ENCODE results near the gene IFT122. TPM values are rescaled to one million over a fixed set of nuclear protein-coding genes. Genes with fewer than 3 reads are reported as not detected.

Gene IFT122
- total RNA-seq, 1 donor: 21.4 TPM

DNA sequence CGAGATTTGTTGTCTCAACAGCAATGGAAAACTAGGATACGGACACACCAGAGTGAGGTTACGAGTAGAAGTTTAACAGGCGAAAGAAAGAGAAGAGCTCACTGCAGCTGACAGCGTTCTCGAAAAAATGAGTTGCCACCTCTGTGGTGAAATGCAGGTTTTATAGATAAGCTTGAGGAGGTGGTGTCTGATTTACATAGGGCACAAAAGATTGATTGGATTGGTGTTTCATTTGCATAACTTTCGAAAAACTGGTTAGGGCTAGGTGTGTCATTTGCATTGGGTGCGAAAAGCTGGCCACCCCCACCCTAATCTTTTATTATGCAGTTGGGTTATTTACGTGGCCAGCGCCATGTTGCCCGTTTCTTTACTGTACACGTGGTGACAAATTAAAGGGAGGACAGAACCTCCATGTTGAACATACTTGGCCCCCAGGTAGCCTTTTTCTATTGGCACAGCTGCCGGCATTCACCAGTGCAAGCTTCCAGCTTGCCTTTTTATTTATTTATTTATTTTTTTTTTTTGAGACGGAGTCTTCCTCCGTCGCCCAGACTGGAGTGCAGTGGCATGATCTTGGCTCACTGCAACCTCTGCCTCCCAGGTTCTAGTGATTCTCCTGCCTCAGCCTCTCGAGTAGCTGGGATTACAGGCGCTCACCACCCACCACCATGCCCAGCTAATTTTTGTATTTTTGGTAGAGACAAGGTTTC lies 8.3 kb downstream of the IFT122 start:
- TF ChIP-seq, protein P1, sequence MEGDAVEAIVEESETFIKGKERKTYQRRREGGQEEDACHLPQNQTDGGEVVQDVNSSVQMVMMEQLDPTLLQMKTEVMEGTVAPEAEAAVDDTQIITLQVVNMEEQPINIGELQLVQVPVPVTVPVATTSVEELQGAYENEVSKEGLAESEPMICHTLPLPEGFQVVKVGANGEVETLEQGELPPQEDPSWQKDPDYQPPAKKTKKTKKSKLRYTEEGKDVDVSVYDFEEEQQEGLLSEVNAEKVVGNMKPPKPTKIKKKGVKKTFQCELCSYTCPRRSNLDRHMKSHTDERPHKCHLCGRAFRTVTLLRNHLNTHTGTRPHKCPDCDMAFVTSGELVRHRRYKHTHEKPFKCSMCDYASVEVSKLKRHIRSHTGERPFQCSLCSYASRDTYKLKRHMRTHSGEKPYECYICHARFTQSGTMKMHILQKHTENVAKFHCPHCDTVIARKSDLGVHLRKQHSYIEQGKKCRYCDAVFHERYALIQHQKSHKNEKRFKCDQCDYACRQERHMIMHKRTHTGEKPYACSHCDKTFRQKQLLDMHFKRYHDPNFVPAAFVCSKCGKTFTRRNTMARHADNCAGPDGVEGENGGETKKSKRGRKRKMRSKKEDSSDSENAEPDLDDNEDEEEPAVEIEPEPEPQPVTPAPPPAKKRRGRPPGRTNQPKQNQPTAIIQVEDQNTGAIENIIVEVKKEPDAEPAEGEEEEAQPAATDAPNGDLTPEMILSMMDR (IDR thresholded peaks at IDR 0.05; ENCODE audit: insufficient read depth, low read length): no peak
- DNase-seq (ENCODE audit: low read depth): no peak
- H3K4me3 ChIP-seq (ENCODE audit: low read depth, low read length): no peak overlapping the region

DNA sequence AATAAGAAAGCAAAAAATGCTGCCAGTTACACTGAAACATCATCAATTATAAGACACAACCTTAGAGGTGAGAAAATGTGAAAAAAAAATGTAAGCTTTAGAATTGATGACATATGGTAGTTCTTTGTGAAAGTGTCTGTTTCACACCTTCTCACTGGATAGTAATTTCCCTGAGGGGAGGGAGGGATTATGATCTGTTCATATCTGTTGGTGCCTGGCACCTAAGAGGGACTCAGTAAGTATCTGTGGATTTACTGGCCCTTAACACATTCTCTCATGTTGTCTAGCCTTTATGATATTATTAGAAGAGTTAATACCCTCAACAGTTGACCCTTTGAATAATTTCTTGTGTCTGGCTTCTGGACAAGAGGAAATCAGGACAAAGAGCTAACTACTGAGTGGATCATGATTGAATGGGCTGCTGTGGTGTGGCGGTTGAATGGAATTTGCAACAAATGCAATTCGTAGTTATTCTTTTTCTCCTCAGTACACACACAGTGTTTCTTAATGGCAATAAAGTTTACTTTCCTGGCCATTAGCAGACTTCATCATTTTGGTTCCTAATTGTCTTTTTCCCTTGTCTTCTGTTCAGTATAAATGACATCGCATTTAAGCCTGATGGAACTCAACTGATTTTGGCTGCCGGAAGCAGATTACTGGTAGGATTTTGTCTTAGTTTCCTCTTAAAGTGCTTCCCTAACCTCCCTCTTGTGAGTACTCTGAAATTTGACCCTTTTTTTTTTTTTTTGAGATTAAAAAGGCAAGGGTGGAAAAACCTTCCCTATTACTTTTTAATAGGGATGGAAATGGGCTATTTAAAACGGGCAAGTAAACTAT lies 9.5 kb downstream of the IFT122 start:
- no peak overlapping the region for H3K4me3 ChIP-seq (ENCODE audit: low read depth, low read length)
- TF ChIP-seq, protein P1 (IDR thresholded peaks at IDR 0.05; ENCODE audit: insufficient read depth, low read length): no peak
- no peak for DNase-seq (ENCODE audit: low read depth)

DNA sequence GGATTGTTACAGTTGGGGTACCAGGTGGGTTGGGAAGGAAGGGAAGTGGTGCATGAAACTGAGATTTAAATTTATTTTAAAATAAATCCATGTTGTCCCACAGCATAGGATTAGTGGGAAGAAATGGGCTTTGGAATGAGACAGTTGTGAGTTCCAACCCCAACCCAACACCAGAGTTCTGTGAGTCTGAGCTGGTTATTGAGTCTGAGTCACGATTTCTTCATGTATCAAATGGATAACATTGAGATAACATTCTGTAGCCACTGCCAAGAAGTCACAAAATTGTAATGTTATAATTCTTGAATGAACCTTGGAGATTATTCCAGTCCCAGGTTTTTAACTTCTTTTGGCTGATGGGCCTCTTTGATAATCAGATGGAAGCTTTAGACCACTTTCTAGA lies 13.7 kb downstream of the IFT122 start:
- TF ChIP-seq, protein P1 (IDR thresholded peaks at IDR 0.05; ENCODE audit: insufficient read depth, low read length): no peak
- peak; percentile 90 for DNase-seq (ENCODE audit: low read depth)
- no peak overlapping the region for H3K4me3 ChIP-seq (ENCODE audit: low read depth, low read length)

DNA sequence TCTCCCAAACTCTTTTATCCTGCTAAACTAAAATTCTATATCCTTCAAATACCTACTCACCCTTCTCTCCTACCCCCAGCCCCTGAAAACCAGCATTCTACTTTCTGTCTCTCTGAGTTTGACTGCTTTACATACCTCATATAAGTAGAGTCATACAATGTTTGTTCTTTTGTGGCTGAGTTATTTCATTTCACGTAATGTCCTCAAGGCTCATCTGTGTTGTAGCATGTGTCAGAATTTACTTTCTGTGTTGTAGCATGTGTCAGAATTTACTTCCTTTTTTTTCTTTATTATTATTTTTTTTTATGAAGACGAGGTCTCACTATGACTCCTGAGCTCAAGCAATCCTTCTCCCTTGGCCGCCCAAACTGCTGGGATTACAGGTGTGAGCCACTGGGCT lies 20.1 kb downstream of the IFT122 start:
- TF ChIP-seq, protein P1 (IDR thresholded peaks at IDR 0.05; ENCODE audit: insufficient read depth, low read length): no peak
- H3K4me3 ChIP-seq (ENCODE audit: low read depth, low read length): no peak overlapping the region
- no peak for DNase-seq (ENCODE audit: low read depth)

DNA sequence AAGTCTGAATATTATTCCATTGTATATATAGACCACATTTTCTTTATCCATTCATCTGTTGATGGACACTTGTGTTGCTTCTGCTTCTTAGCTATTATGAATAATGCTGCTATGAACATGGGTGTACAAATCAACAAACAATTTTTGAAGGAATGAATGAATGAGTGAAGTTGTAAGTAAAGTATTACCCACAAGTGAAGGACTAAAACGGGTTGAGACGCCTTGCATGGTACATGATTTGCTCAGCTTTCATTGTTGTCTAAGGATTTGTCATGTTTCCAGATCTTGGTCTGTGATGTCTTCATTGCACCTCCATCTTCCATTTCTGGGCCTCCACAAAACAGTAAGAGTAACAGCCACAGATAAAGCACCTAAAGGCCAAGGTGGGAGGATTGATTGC lies 20.5 kb downstream of the IFT122 start:
- DNase-seq (ENCODE audit: low read depth): no peak
- TF ChIP-seq, protein P1 (IDR thresholded peaks at IDR 0.05; ENCODE audit: insufficient read depth, low read length): no peak
- H3K4me3 ChIP-seq (ENCODE audit: low read depth, low read length): no peak overlapping the region

DNA sequence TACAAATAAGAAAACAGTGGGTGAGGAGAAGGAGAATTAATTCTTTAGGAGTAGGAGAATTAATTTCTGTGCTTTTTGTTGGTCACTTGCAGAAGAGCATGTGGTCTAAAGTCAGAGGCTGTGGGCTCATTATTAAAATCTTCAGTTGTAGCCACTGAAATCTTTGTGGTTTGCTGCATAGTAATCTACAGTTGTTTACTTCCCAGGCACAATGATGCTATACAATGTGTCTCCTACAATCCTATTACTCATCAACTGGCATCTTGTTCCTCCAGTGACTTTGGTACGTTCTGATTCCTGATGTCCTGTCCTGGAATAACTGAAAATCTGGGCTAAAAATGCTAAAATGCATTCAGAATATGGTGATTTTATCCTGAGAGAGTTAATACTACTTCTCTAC lies 21.0 kb downstream of the IFT122 start:
- H3K4me3 ChIP-seq (ENCODE audit: low read depth, low read length): no peak overlapping the region
- DNase-seq (ENCODE audit: low read depth): no peak
- TF ChIP-seq, protein P1 (IDR thresholded peaks at IDR 0.05; ENCODE audit: insufficient read depth, low read length): no peak

Data from fibroblast of the aortic adventitia (primary cell).